Natural killer cell (primary cell): ENCODE data around the gene ASTN2. TPM values are rescaled to one million over a fixed set of nuclear protein-coding genes. Genes with fewer than 3 reads are reported as not detected.

Source experiments
- ATAC-seq, 3 donors: fragments of 150-1000 bp in 2 of 3; fragments of 200-7000 bp in 1 of 3; cut with Tn5 transposase; 1 replicate in 1 of 3; 2 replicates in 2 of 3; pipeline ENCODE4 v1.10.0; 2021; ENCODE audit warnings: mild to moderate bottlenecking in 2 of 3, moderate library complexity in 2 of 3
- DNase-seq, 2 donors: peaks; one replicate each; pipeline versions ENCODE4 v3.0.0 to v3.0.0-alpha.2; 2013 to 2021; ENCODE audit warnings: mixed read lengths in 1 of 2
- H3K27ac ChIP-seq: one replicate; pipeline ENCODE4 v1.5.1; 2013; ENCODE audit warnings: mild to moderate bottlenecking, low read length
- H3K27me3 ChIP-seq: one replicate; pipeline ENCODE4 v1.6.1; 2013; ENCODE audit warnings: low read length; ENCODE audit not compliant: control insufficient read depth, insufficient read depth
- H3K36me3 ChIP-seq: one replicate; pipeline ENCODE4 v1.6.1; 2013; ENCODE audit warnings: low read length; ENCODE audit not compliant: control insufficient read depth, insufficient read depth
- H3K4me1 ChIP-seq: one replicate; pipeline ENCODE4 v1.6.1; 2013; ENCODE audit warnings: low read length; ENCODE audit not compliant: control insufficient read depth, insufficient read depth
- H3K4me3 ChIP-seq: one replicate; pipeline ENCODE4 v1.5.1; 2013; ENCODE audit warnings: low read length
- H3K9me3 ChIP-seq: one replicate; pipeline ENCODE4 v1.6.1; 2013; ENCODE audit warnings: low read length; ENCODE audit not compliant: control insufficient read depth, insufficient read depth
- H3K27ac Mint-ChIP-seq, 2 donors: one replicate each; pipeline ENCODE4 v1.8.0; 2022; ENCODE audit warnings: mild to moderate bottlenecking in 2 of 2, mixed read lengths in 2 of 2, moderate library complexity in 1 of 2
- H3K27me3 Mint-ChIP-seq, 2 donors: one replicate each; pipeline ENCODE4 v1.8.0; 2022; ENCODE audit warnings: low read depth in 2 of 2, mixed read lengths in 2 of 2
- H3K36me3 Mint-ChIP-seq: one replicate; pipeline ENCODE4 v1.8.0; 2022; ENCODE audit warnings: mixed read lengths
- H3K4me1 Mint-ChIP-seq, 2 donors: one replicate each; pipeline ENCODE4 v1.8.0; 2022; ENCODE audit warnings: mixed read lengths in 2 of 2
- H3K4me3 Mint-ChIP-seq: one replicate; pipeline ENCODE4 v1.8.0; 2022; ENCODE audit warnings: mild to moderate bottlenecking, moderate library complexity, mixed read lengths
- H3K9me3 Mint-ChIP-seq, 2 donors: one replicate each; pipeline ENCODE4 v1.8.0; 2022; ENCODE audit warnings: mixed read lengths in 2 of 2
- CTCF ChIP-seq: fragments of 200-600 bp; IDR thresholded peaks from one replicate; pipeline ENCODE4 v1.8.0; 2022; ENCODE audit warnings: antibody characterized with exemption
- WGBS: methylation state at CpG from one replicate; pipeline ENCODE4 v1.1.7; 2013; ENCODE audit warnings: missing lambda C conversion rate; ENCODE audit not compliant: insufficient coverage; 5-methylcytosine and 5-hydroxymethylcytosine counted together
- intact Hi-C: fragments of 100-400 bp; cut with micrococcal nuclease; formaldehyde crosslinking; loops from one replicate; pipeline ENCODE4 v1.14.2; 2022
- total RNA-seq, 4 donors: library from RNA; stranded (reverse); fragments of 120-200 nt in 1 of 4; gene quantifications; one replicate each; pipeline versions ENCODE4 v1.2.3 to v1.2.4, GENCODE V29; 2013 to 2022

Gene ASTN2
- total RNA-seq, 3 donors from 2014 or later (not counting 1 experiment from before 2014, with no cell fraction given) = 3.0 to 3.5 (median 3.2) TPM

GRCh38 chr9:116929621-116930020, 485.2 kb downstream of the ASTN2 start:
- Histone ChIP-seq H3K27ac (no peak overlapping the region), H3K9me3 (no peaks in the 10 kb centered on the region), H3K27me3 (no peaks in the 10 kb centered on the region), H3K36me3 (no peaks in the 10 kb centered on the region), H3K4me1 (no peaks in the 10 kb centered on the region), H3K4me3 (no peak overlapping the region)
- Mint-ChIP-seq H3K4me1 (no peaks in the 10 kb centered on the region), H3K9me3 (peaks cover 0 to 8% of the 10 kb centered on the region in 2 donors), H3K4me3 (no peak overlapping the region), H3K36me3 (no peaks in the 10 kb centered on the region), H3K27me3 (peaks cover 0 to 7% of the 10 kb centered on the region in 2 donors), H3K27ac (no peak overlapping the region)
- whole genome bisulfite sequencing = 92% methylated on average over 3 of the region's 3 CpGs
- TF ChIP-seq CTCF = no peak
- no peak for ATAC-seq
- DNase-seq = no peak
- intact Hi-C loops = no loop called here

- Mint-ChIP-seq H3K9me3 (peaks cover 0 to 8% of the 10 kb centered on the region in 2 donors), H3K4me1 (no peaks in the 10 kb centered on the region), H3K27ac (no peak overlapping the region), H3K36me3 (no peaks in the 10 kb centered on the region), H3K4me3 (no peak overlapping the region), H3K27me3 (peaks cover 0 to 7% of the 10 kb centered on the region in 2 donors)
- TF ChIP-seq CTCF = no peak
- Histone ChIP-seq H3K4me3 (no peak overlapping the region), H3K27ac (no peak overlapping the region), H3K36me3 (no peaks in the 10 kb centered on the region), H3K27me3 (no peaks in the 10 kb centered on the region), H3K9me3 (no peaks in the 10 kb centered on the region), H3K4me1 (no peaks in the 10 kb centered on the region)
- DNase-seq = no peak
- 85% methylated on average over 4 of the region's 4 CpGs for WGBS
- ATAC-seq = no peak
- intact Hi-C loops = no loop called here
These were observed 486.0 kb downstream of the ASTN2 start for GRCh38 chr9:116928884-116929283.

GRCh38 chr9:116928289-116928688, 486.6 kb downstream of the ASTN2 start:
- H3K27me3 Mint-ChIP-seq = peaks cover 0 to 8% of the 10 kb centered on the region in 2 donors
- no peaks in the 10 kb centered on the region for H3K36me3 Mint-ChIP-seq
- H3K4me3 Mint-ChIP-seq = no peak overlapping the region
- no peak for TF ChIP-seq CTCF
- H3K9me3 ChIP-seq = no peaks in the 10 kb centered on the region
- intact Hi-C loops = no loop called here
- H3K4me1 ChIP-seq = no peaks in the 10 kb centered on the region
- no peaks in the 10 kb centered on the region for H3K36me3 ChIP-seq
- no peak for ATAC-seq
- no peak overlapping the region for H3K27ac Mint-ChIP-seq
- WGBS = 100% methylated on average over 1 of the region's 2 CpGs
- DNase-seq = no peak
- H3K4me3 ChIP-seq = no peak overlapping the region
- peaks cover 0 to 8% of the 10 kb centered on the region in 2 donors for H3K9me3 Mint-ChIP-seq
- no peaks in the 10 kb centered on the region for H3K27me3 ChIP-seq
- no peak overlapping the region for H3K27ac ChIP-seq
- H3K4me1 Mint-ChIP-seq = no peaks in the 10 kb centered on the region

- H3K9me3 Mint-ChIP-seq = peaks cover 0 to 8% of the 10 kb centered on the region in 2 donors
- Histone ChIP-seq H3K27me3 (no peaks in the 10 kb centered on the region), H3K4me3 (no peak overlapping the region), H3K27ac (no peak overlapping the region), H3K36me3 (no peaks in the 10 kb centered on the region), H3K9me3 (no peaks in the 10 kb centered on the region), H3K4me1 (no peaks in the 10 kb centered on the region)
- H3K4me3 Mint-ChIP-seq = no peak overlapping the region
- ATAC-seq (no peak), DNase-seq (no peak)
- TF ChIP-seq CTCF = no peak
- H3K36me3 Mint-ChIP-seq = no peaks in the 10 kb centered on the region
- no peaks in the 10 kb centered on the region for H3K4me1 Mint-ChIP-seq
- intact Hi-C loops = no loop called here
- 80% methylated on average over 3 of the region's 3 CpGs for whole genome bisulfite sequencing
- H3K27ac Mint-ChIP-seq = no peak overlapping the region
- peaks cover 0 to 9% of the 10 kb centered on the region in 2 donors for H3K27me3 Mint-ChIP-seq
These were observed 487.1 kb downstream of the ASTN2 start for GRCh38 chr9:116927726-116928125.
